GM15510 (cell line): ENCODE results near the gene PCNX3.

ENCODE experiments used
- POLR2A ChIP-seq: IDR thresholded peaks from 3 replicates; pipeline ENCODE4 v1.6.1; 2011; ENCODE audit warnings: borderline replicate concordance; ENCODE audit not compliant: insufficient read length; ENCODE audit errors: extremely low read depth

The PCNX3 gene

GRCh38 chr11:65607614-65608426, 7.8 kb upstream of the PCNX3 start:
- no peak for TF ChIP-seq POLR2A

- no peak for TF ChIP-seq POLR2A
These were observed 6.3 kb upstream of the PCNX3 start for GRCh38 chr11:65609229-65609628.

GRCh38 chr11:65609665-65610064, 5.9 kb upstream of the PCNX3 start:
- no peak for TF ChIP-seq POLR2A

GRCh38 chr11:65610404-65610803, 5.2 kb upstream of the PCNX3 start:
- no peak for TF ChIP-seq POLR2A

GRCh38 chr11:65611028-65611757, 4.4 kb upstream of the PCNX3 start:
- TF ChIP-seq POLR2A = no peak

- TF ChIP-seq POLR2A = no peak
These were observed 3.6 kb upstream of the PCNX3 start for GRCh38 chr11:65611758-65612603.

- TF ChIP-seq POLR2A = no peak
These were observed 2.9 kb upstream of the PCNX3 start for GRCh38 chr11:65612691-65613090.

GRCh38 chr11:65613091-65613928, 2.3 kb upstream of the PCNX3 start:
- no peak for TF ChIP-seq POLR2A

- no peak for TF ChIP-seq POLR2A
These were observed 486 bp downstream of the PCNX3 start for GRCh38 chr11:65615950-65616574.

- no peak for TF ChIP-seq POLR2A
These were observed 1.0 kb downstream of the PCNX3 start for GRCh38 chr11:65616575-65617001.

- no peak for TF ChIP-seq POLR2A
These were observed 1.7 kb downstream of the PCNX3 start for GRCh38 chr11:65617136-65617850.

GRCh38 chr11:65617990-65618751, 2.6 kb downstream of the PCNX3 start:
- no peak for TF ChIP-seq POLR2A
